Stimulated activated CD4-positive, alpha-beta T cell treated with anti-CD3 and anti-CD28 coated beads, Interleukin-2, amount 100 ng/mL, for 24 hours (primary cell): ENCODE data around the gene EXOC3L4.

ENCODE experiments used
- DNase-seq, 2 donors: peaks; one replicate each; pipeline ENCODE4 v3.0.0-alpha.2; 2020

The EXOC3L4 gene

DNA sequence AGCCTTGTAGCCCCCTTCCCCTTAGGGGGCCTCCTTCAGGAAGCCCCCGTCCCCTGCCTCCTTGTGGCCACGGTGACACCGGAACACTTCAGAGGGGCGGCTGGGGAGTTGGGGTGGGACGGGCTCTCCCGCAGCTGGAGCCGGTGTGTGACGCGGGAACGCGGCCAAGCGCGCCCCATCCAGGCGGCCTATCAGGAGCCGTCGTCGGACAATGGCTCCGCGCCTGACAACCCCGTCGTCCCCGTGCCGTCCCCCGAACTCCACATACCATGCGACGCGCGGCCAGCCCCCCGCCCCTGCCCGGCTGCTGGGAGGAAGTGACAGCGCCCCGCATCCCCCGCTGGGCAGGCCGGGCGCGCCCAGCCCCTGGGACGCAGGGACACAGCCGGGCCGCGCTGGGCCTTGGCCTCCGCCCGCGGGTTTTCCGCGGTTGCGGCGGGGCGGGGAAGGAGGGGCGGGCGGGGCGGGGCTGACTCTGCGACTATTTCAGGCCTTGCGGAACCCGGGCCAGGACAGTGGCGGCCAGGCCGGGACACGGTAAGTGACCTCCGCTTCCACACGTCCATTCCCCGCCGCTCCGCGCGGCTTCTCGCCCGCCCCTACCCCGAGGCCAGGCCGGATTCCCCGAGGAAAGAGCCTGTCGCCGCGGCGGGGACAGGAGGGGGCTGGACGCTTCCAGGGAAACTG, 28.6 kb downstream of the EXOC3L4 start, which contains the start of gene TNFAIP2:
TSS of gene TNFAIP2 (plus strand) at position 515 of the 687 bp plus-strand sequence. CDS start 2,997 bp downstream, outside the sequence.
- DNase-seq = no peak

DNA sequence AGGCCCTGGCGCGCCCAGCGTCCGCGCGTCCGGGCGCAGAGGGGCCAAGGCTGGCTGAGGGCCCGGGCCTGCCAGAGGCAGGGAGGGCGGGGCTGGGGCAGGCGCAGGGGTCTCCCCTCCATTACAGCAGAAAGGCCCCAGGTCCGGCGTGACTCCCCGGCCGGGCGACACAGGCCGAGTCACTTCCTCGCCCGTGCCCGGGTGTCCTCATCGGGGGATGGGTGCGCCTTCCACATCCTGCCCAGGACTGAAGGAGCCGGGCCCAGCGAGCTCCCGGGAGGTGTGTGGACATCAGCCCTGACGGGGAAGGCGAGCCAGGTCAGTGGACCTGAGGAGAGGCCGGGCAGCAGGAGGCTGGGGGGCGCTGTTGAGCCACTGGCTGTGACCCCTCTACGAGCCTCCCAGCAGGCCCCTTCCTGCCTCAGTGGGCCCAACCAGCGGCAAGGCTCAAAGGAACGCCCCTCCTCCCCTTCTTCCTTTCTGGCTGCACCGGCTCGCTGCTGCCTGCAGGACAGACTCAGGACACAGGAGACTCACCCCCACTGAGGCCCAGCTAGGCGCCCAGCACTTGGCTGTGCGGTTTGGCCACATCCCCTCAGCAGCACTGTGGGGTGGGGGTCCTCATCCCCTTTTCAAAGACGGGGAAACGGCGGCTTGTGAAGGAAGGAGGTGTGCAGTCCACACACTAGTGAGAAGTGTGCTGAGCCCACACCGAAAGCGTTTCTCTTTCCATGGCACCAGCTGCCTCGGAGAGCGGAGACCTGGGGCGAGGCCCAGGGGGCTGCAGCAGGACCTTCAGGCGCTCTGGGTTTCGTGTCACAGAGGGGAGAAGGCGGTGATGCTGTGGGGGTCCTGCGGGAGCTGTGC, 29.3 kb downstream of the EXOC3L4 start:
- no peak for DNase-seq

GRCh38 chr14:103124501-103125001, 30.0 kb downstream of the EXOC3L4 start:
- no peak for DNase-seq

DNA sequence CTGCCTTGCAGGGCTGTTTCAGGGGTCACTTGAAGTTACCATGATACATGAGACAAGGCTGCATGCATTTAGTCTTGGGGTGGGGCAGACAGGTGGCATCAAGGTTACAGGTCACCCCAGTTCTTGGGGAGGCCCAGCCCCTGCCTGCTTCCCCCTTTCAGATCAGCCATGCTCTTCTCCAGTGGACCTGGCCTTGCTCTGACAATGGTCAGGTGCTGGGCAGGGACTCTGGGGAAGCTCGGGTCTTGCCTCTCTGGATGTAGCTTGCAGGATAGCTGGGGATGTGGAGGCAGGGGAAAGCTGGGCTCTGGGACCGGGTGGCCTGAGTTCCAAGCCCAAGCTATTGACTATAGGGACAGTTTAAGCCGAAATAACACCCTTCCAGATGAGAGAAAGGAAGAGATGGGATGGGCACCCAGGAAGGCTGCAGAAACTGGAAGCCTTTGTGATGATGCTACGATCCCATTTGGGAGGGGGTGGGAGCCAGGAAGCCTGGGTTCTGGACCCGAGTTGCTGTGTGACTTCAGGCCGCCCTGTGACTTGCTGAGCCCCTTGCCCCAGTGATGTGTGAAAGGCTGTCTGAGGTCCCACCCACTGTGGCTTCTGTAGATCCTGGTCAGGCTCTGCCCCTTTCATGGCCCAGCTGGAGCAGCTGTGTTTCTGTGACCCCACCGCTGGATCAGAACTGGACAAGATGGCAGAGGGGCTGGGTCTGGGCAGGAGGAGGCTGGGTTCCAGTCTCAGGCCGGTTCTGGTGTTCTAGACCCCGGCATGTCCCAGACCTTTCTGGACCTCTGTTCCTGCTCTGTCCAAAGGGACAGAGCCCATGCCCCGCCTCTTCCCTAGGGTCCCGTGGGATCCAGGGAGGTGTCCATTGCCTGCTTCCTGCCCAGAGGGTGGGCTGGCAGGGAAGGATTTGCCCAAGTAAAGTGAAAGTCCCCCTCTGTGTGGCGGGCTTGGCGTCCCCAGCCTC, 30.9 kb downstream of the EXOC3L4 start:
- no peak for DNase-seq

GRCh38 chr14:103126088-103126872, 31.8 kb downstream of the EXOC3L4 start:
- no peak for DNase-seq

GRCh38 chr14:103126873-103127304, 32.4 kb downstream of the EXOC3L4 start:
- no peak for DNase-seq

GRCh38 chr14:103127356-103127755, 32.8 kb downstream of the EXOC3L4 start:
- no peak for DNase-seq

- no peak for DNase-seq
These were observed 33.5 kb downstream of the EXOC3L4 start for GRCh38 chr14:103127861-103128598.

GRCh38 chr14:103128631-103129300, 34.2 kb downstream of the EXOC3L4 start:
- DNase-seq = no peak

GRCh38 chr14:103129301-103130016, 34.9 kb downstream of the EXOC3L4 start:
- no peak for DNase-seq

DNA sequence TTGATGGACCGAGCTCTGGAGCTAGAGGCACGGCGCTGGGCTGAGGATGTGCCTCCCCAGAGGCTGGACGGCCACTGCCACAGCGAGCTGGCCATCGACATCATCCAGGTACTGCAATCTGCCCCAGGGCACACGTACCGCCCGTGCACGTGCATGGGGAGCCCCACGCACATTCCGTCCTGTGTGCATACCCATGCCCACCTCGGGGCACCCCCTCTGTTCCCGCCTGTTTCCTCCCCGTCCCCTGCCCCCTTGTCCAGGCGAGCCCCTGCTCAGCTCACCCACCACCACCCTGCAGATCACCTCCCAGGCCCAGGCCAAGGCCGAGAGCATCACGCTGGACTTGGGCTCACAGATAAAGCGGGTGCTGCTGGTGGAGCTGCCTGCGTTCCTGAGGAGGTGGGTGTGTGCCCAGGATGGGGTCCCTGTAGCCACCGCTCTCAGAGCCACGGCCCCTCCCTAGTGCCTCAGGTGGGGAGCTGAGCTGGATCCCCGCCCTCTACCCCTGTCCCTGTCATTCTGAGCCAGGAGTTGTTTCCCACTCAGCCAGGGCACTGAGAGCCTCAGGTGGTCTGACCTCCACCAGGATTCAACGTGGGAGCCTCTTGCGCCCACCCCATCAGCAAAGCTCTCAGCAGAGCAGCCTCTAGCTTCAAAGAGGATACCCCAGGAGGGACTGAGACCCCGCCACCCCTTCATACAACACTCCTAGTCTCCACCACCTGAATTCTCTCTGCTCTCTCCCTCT, 35.7 kb downstream of the EXOC3L4 start:
- DNase-seq = no peak

- no peak for DNase-seq
These were observed 36.4 kb downstream of the EXOC3L4 start for GRCh38 chr14:103130965-103131364.

DNA sequence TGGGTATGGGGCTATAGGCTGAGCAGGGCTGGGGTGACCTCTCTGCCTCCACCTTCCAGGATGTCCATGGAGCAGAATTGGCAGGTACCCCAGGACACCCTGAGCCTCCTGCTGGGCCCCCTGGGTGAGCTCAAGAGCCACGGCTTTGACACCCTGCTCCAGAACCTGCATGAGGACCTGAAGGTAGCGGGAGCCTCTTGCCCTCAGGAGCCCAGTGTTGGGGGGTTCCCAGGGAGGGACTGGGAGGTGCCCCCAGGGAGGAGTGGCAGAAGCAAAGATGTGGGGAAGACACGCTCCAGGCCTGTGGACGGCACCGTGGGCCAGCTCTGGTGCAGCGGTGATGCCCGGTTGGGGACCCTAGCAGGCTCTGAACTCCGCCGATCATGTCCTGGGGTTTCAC, 37.1 kb downstream of the EXOC3L4 start:
- DNase-seq = no peak

- no peak for DNase-seq
These were observed 38.1 kb downstream of the EXOC3L4 start for GRCh38 chr14:103132381-103133209.

DNA sequence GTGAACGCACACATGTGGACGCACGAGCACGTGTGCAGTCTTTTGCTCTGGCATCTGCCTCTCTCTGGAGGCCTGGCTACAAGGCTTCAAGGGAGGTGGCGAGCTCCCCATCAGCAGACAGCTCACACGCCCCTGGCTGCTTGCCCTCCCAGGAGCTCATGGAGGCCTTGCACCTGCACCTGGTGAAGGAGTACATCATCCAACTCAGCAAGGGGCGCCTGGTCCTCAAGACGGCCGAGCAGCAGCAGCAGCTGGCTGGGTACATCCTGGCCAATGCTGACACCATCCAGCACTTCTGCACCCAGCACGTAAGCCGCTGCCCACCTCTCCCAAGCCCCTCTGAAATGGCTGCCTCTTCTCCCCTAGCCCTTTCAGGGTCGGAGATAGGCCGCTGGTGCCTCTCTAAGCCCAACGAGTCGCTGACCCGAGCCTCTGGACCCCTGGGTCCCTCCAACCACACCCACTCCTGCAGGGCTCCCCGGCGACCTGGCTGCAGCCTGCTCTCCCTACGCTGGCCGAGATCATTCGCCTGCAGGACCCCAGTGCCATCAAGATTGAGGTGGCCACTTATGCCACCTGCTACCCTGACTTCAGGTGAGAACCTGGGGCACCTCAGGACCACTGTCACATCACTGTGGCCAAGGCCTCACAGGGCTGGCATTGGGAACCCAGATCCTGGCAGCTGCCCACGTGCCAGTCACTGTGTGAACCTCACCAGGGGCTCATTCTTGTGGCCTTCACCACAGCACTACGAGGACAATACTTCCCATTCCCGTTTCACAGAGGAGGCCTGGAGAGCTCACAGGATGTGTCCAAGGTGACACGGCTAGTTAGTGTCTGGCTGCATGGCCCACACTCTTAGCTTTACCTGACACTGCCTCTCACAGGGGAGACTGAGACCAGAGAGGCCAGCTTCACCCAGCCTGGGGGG, 39.0 kb downstream of the EXOC3L4 start:
- DNase-seq = no peak

DNA sequence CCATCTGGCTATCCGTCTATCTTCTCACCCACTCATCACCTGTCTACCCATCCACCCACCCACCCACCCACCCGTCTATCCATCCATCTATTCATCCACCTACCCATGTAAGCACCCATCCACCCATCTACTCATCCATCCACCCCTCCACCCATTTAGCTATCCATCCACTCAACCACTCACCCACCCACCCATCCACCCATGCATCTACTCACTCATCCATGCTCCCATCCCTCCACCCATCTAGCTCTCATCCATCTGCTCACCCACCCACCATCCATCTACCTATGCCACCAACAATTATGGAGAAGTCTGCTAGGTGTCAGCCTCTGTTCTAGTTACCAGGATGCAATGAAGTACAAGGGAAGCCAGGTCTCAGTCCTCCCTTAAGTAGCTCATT, 39.9 kb downstream of the EXOC3L4 start:
- DNase-seq = no peak

GRCh38 chr14:103134919-103135318, 40.4 kb downstream of the EXOC3L4 start:
- DNase-seq = no peak
